ENCODE measurements around the gene LRP1.

Gene LRP1

DNA sequence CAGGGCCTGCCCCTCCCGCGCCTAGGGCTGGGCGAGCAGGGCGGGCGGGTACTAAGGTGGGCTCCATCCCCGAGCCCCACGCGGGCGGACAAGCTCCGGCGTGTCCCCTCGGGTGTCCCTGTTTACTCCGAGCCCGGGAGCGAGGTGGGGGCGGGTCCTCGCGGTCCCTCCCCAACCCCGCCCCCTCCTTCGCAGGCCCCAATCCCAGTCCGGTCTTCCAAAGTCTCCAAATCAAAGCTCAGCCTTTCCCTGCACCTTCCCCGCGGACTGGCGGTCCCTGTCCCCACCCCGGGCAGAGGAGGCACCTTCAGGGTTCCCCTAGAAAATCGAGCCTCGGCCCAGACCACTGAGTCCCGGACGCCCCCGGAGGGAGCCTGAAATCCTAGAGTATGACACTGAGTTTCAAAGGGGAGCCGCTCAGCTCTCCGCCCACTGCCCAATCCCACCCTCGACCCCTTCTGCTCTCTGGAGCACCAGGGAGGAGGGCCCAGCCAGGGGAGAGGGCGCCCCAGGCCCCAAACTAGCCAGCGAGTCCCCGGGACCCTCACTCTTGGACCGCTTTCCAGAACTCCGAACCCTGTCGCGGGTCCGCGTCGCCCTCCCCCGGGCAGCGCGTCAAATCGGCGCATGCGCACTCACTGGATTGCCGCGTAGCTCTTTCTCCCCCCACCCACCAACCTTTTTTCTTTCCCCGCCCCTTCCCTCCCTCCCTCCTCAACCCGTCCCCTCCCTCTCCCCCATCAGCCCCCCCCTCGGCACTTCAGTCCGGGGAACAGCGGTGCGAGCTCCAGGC is at the start of gene LRP1:
Gene LRP1, plus strand, starts transcription at position 758 of the 793 bp plus-strand sequence. CDS start 482 bp downstream, outside the sequence.
- peak; percentile 88 for DNase-seq (ENCODE audit: low read depth)

- peak; percentile 100 for DNase-seq (ENCODE audit: low read depth)
Measured at GRCh38 chr12:57078519-57079404, 49.5 kb upstream of the LRP1 start, which contains the start of gene NEMP1. Gene NEMP1 (minus strand): TSS chr12:57078791. CDS start chr12:57078745, 46 bp downstream.

DNA sequence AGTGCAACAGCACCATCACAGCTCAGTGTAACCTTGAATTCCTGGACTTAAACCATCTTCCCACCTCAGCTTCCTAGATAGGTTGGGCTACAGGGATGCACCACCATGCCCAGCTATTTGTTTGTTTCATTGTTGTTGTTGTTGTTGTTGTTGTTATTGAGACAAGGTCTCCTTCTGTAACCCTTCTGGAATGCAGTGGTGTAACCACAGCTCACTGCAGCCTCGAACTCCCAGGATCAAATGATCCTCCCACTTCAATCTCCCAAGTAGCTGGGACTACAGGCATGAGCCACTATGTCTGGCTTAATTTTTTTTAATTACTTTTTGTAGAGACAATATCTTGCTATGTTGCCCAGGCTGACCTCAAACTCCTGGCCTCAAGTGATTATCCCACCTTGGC is 48.5 kb upstream of the LRP1 start:
- DNase-seq (ENCODE audit: low read depth): no peak

DNA sequence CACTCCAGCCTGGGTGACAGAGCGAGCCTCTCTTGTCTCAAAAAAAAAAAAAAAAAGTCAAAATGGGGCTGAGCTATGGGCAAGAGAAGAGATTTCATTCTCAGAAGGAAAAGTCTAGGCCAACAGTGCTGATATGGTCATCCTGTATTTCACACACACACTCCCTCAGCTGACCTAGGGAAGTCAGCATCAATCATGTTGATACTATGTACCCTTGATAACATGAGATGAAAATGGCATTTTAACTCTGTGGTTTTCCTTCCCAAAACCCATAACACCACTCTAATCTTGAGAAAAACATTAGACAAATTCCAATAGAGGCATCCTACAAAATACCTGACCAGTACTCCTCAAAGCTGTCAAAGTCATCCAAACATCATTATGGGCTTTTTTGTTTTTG is 47.4 kb upstream of the LRP1 start:
- DNase-seq (ENCODE audit: low read depth): no peak

GRCh38 chr12:57085999-57086492 is 42.2 kb upstream of the LRP1 start:
- DNase-seq (ENCODE audit: low read depth): peak; percentile 58

DNA sequence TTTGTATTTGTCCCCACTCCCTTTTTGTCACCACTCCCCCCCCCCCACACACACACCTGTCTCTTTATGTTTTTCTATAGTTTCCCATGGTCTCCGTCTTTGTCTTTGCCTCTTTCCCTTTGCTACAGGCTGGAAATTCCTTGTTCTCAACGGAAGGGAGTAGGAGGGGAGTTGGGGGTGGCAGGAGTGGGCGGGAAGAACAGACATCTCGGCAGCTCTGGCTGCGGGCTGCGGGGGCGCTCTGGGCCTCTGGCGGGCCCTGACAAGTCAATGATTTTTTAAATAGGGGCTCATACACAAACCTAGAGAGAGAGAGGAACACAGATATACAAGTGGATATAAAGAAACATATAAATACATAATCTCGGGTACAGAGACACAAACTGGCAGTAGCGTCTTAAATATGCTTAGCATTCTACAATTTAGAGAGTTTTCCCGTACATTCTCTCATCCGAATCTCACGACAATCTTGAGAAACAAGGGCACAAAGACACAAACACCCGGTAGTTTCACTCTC is 41.7 kb upstream of the LRP1 start:
- peak; percentile 81 for DNase-seq (ENCODE audit: low read depth)

GRCh38 chr12:57087010-57087690 is 41.1 kb upstream of the LRP1 start:
- peak; percentile 90 for DNase-seq (ENCODE audit: low read depth)

- peak; percentile 98 for DNase-seq (ENCODE audit: low read depth)
Measured at GRCh38 chr12:57087691-57088353, 40.5 kb upstream of the LRP1 start.

GRCh38 chr12:57088354-57089270 is 39.7 kb upstream of the LRP1 start, which contains the start of gene NAB2:
Gene NAB2 (plus strand): TSS chr12:57089114. CDS start chr12:57089272, 158 bp downstream.
- peak; percentile 97 for DNase-seq (ENCODE audit: low read depth)

GRCh38 chr12:57089271-57090245 is 38.7 kb upstream of the LRP1 start:
- peak; percentile 82 for DNase-seq (ENCODE audit: low read depth)

- DNase-seq (ENCODE audit: low read depth): no peak
Measured at GRCh38 chr12:57090490-57090889, 37.8 kb upstream of the LRP1 start.

- peak; percentile 45 for DNase-seq (ENCODE audit: low read depth)
Measured at GRCh38 chr12:57090924-57091637, 37.2 kb upstream of the LRP1 start.

- DNase-seq (ENCODE audit: low read depth): no peak
Measured at GRCh38 chr12:57091638-57092528, 36.4 kb upstream of the LRP1 start.

- DNase-seq (ENCODE audit: low read depth): no peak
Measured at GRCh38 chr12:57092529-57092862, 35.8 kb upstream of the LRP1 start.

GRCh38 chr12:57092876-57093414 is 35.3 kb upstream of the LRP1 start:
- no peak for DNase-seq (ENCODE audit: low read depth)

DNA sequence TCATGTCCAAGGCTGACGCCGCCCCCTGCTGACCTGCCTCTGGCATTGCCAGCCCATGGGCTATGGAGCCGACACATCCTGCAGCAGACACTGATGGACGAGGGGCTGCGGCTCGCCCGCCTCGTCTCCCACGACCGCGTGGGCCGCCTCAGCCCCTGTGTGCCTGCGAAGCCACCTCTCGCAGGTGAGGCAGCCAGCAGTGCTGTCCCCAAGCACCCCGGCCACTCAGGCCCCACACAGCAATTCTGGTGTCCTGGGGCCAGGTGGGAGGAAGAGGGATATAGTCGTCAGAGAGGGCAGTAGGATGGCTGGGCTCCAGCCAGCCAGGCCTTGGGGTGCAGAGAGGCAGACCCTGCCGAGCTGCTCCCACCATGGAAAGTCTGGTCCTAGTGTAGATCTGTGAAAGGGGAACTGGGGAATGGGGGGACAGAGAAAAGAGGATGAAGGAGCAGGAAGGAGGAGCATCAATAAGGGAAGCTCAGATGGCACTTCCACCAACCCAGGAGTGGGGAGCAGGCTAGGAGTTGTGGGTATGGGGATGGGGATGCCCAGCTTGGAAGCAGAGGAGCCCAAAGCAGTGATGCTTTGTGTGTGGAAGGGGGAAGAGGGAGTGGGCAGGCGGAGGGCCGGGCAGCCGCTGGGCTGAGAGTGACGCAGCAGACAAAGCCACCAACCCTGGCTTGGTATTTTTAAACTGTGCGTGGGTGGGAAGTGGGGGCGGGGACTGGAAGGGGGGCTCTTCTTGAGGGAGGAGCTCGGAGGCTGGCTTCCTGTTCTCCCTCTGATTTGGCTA is 34.7 kb upstream of the LRP1 start:
- peak; percentile 89 for DNase-seq (ENCODE audit: low read depth)
